ENCODE data around the gene SHLD1.
"Not testable (repeated sequence)": the region's sequence is repeated elsewhere in the genome, so short reads cannot be mapped to it uniquely, and the experiment has no call there.

Gene SHLD1

DNA sequence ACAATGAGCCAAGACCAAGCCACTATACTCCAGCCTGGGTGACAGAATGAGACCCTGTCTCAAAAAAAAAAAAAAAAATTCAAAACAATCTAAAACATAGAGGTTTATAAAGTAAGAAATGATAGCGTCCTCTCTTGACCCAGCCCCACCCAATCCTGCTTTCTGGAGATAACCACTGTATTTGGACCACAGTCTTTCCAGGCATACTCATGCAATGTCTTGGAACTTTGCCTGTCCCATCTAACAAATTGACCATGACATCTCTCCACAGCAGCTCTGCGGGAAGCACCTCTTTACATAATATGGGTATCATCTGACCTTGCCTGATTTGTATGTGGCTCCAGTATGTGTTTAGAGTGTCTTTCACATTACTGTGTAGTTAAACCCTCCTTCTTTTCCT lies 9.1 kb upstream of the SHLD1 start:
- no peak overlapping the region for H3K4me3 ChIP-seq (ENCODE audit: low read length)
- H3K9ac ChIP-seq (ENCODE audit: low read length), result no peak overlapping the region
- H3K4me1 ChIP-seq (ENCODE audit: control insufficient read depth, insufficient read depth, low read length), result peaks cover 28% of the 10 kb centered on the region
- no peaks in the 10 kb centered on the region for H3K36me3 ChIP-seq (ENCODE audit: control insufficient read depth, insufficient read depth, low read length)
- H3K27me3 ChIP-seq (ENCODE audit: control insufficient read depth, insufficient read depth, low read length), result no peaks in the 10 kb centered on the region
- H3K9me3 ChIP-seq (ENCODE audit: control insufficient read depth, low read length), result no peaks in the 10 kb centered on the region

DNA sequence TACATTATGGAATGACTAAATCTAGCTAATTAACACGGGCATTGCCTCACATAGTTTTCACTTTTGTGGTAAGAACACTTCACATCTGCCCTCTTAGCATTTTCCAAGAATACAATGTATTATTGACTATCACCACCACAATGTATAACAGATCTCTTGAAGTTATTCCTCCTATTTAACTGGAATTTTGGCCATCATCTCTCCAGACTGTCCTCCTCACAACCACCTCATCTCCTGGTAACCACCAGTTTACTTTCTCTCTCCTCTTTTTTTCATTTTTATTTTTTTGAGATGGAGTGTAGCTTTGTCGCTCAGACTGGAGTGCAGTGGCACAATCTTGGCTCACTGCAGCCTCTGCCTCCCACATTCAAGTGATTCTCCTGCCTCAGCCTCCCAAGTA lies 8.2 kb upstream of the SHLD1 start:
- Histone ChIP-seq H3K9ac (ENCODE audit: low read length) (no peak overlapping the region), H3K4me3 (ENCODE audit: low read length) (no peak overlapping the region), H3K36me3 (ENCODE audit: control insufficient read depth, insufficient read depth, low read length) (no peaks in the 10 kb centered on the region), H3K27me3 (ENCODE audit: control insufficient read depth, insufficient read depth, low read length) (no peaks in the 10 kb centered on the region), H3K9me3 (ENCODE audit: control insufficient read depth, low read length) (no peaks in the 10 kb centered on the region), H3K4me1 (ENCODE audit: control insufficient read depth, insufficient read depth, low read length) (peaks cover 29% of the 10 kb centered on the region)

DNA sequence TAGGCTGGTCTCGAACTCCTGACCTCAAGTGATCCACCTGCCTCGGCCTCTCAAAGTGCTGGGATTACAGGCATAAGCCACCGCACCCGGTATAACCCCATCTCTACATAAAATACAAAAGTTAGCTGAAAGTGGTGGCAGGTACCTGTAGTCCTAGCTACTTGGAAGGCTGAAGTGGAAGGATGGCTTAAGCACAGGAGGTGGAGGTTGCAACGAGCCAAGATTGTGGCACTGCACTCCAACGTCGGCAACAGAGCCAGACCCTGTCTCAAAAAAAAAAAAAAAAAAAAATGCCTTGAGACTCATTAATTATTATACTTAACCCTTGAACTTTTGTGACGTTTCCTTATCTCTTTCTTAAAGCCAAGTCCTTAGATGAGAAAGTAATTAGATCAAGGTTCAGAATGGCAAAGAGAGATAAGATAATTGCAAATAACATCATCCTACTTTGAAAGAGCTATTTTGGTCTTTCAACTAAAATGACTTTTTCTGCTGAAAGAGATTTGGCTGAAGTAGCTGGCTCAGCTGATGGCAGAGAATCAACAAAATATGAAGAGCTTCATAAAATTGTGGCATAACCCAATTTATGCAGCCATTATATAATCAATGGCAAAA lies 4.7 kb upstream of the SHLD1 start:
- H3K4me3 ChIP-seq (ENCODE audit: low read length), result no peak overlapping the region
- no peaks in the 10 kb centered on the region for H3K36me3 ChIP-seq (ENCODE audit: control insufficient read depth, insufficient read depth, low read length)
- H3K9ac ChIP-seq (ENCODE audit: low read length), result no peak overlapping the region
- no peaks in the 10 kb centered on the region for H3K9me3 ChIP-seq (ENCODE audit: control insufficient read depth, low read length)
- H3K4me1 ChIP-seq (ENCODE audit: control insufficient read depth, insufficient read depth, low read length), result peaks cover 19% of the 10 kb centered on the region
- no peaks in the 10 kb centered on the region for H3K27me3 ChIP-seq (ENCODE audit: control insufficient read depth, insufficient read depth, low read length)

DNA sequence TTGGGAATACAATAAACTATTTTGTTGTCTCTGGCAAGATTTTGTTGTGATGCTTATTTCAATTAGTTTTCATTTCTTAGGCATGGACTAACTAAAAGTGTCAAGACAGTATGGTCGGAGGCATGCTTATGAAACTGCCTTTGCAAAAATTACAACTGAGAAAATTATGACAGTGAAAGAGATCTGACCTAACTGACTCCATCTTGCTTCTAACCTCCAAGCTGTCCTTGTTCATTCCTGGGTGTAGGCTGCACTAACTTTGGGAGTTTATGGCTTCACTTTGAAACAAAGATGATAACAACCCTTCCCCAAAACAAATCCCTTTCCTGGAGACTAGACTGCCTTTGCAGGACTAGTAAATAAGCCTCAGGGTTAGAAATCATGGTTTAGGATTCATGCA lies 4.1 kb upstream of the SHLD1 start:
- H3K27me3 ChIP-seq (ENCODE audit: control insufficient read depth, insufficient read depth, low read length), result no peaks in the 10 kb centered on the region
- no peaks in the 10 kb centered on the region for H3K36me3 ChIP-seq (ENCODE audit: control insufficient read depth, insufficient read depth, low read length)
- no peak overlapping the region for H3K4me3 ChIP-seq (ENCODE audit: low read length)
- peaks cover 23% of the 10 kb centered on the region for H3K4me1 ChIP-seq (ENCODE audit: control insufficient read depth, insufficient read depth, low read length)
- H3K9ac ChIP-seq (ENCODE audit: low read length), result no peak overlapping the region
- H3K9me3 ChIP-seq (ENCODE audit: control insufficient read depth, low read length), result no peaks in the 10 kb centered on the region

DNA sequence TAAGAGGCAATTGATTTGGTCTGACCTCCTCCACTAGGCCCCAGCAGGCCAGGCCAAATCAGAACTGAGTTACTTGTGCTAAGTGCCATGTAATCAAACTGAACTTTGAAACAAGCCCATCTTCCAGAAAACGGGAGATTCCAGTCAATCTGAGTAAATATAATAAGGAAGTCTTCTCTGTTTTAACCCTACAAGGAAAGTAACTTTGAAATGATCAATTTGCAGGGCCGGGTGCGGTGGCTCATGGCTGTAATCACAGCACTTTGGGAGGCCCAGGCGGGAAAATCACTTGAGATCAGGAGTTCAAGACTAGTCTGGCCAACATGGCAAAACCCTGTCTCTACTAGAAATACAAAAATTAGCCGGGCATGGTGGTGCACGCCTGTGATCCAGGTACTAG lies 2.0 kb upstream of the SHLD1 start:
- Histone ChIP-seq H3K36me3 (ENCODE audit: control insufficient read depth, insufficient read depth, low read length) (no peaks in the 10 kb centered on the region), H3K4me1 (ENCODE audit: control insufficient read depth, insufficient read depth, low read length) (peaks cover 35% of the 10 kb centered on the region), H3K9ac (ENCODE audit: low read length) (no peak overlapping the region), H3K27me3 (ENCODE audit: control insufficient read depth, insufficient read depth, low read length) (no peaks in the 10 kb centered on the region), H3K4me3 (ENCODE audit: low read length) (no peak overlapping the region), H3K9me3 (ENCODE audit: control insufficient read depth, low read length) (no peaks in the 10 kb centered on the region)

DNA sequence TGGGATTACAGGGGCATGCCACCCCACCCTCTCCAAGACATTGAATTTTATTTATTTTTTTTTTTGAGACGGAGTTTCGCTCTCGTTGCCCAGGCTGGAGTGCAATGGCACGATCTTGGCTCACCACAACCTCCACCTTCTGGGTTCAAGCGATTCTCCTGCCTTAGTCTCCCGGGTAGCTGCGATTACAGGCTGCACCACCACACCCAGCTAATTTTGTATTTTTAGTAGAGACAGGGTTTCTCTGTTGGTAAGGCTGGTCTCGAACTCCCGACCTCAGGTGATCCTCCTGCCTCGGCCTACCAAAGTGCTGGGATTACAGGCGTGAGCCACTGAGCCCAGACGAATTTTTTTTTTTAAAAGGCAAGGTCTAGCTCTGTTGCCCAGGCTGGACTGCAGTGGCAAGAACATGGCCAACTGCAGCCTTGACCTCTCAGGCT lies 669 bp upstream of the SHLD1 start:
- H3K9ac ChIP-seq (ENCODE audit: low read length); H3K27me3 ChIP-seq (ENCODE audit: control insufficient read depth, insufficient read depth, low read length); H3K9me3 ChIP-seq (ENCODE audit: control insufficient read depth, low read length); H3K36me3 ChIP-seq (ENCODE audit: control insufficient read depth, insufficient read depth, low read length); H3K4me3 ChIP-seq (ENCODE audit: low read length): not testable (repeated sequence)
- H3K4me1 ChIP-seq (ENCODE audit: control insufficient read depth, insufficient read depth, low read length), result peaks cover 35% of the 10 kb centered on the region

DNA sequence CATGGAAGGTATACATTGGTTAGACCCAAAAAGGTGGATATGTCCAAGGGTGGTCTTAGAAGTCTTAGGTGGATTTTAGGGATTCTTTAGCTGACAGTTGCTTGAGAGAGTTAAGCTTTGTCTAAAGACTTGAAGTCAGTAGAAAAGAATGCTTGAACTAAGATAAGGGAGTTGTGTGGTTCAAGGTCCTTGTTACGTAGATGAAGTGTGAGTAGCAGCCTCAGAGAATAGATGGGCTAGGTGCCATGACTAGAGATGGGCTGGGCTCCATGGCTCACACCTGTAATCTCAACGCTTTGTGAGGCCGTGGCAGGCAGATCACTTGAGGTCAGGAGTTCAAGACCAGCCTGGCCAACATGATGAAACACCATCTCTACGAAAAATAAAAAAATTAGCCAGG lies 1.7 kb downstream of the SHLD1 start:
- no peaks in the 10 kb centered on the region for H3K36me3 ChIP-seq (ENCODE audit: control insufficient read depth, insufficient read depth, low read length)
- H3K27me3 ChIP-seq (ENCODE audit: control insufficient read depth, insufficient read depth, low read length), result no peaks in the 10 kb centered on the region
- no peak overlapping the region for H3K9ac ChIP-seq (ENCODE audit: low read length)
- peaks cover 23% of the 10 kb centered on the region for H3K4me1 ChIP-seq (ENCODE audit: control insufficient read depth, insufficient read depth, low read length)
- no peak overlapping the region for H3K4me3 ChIP-seq (ENCODE audit: low read length)
- H3K9me3 ChIP-seq (ENCODE audit: control insufficient read depth, low read length), result no peaks in the 10 kb centered on the region

DNA sequence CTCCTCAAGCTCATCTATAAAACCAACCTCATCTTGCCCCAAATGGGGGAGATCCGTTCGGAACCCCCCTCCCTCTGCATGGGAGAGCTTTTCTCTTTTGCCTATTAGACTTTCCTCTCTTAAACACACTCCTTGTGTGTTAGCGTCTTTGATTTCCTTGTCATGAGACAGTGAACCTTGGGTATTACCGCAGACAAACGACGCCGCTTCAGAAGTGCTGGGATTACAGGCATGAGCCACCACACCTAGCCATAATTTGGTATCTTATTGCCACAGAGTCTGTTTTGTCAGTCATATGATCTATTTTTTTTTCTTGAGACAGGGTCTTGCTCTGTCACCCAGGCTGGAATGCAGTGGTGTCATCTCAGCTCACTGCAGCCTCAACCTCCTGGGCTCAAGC lies 3.6 kb downstream of the SHLD1 start:
- Histone ChIP-seq H3K4me3 (ENCODE audit: low read length) (no peak overlapping the region), H3K36me3 (ENCODE audit: control insufficient read depth, insufficient read depth, low read length) (no peaks in the 10 kb centered on the region), H3K9me3 (ENCODE audit: control insufficient read depth, low read length) (no peaks in the 10 kb centered on the region), H3K9ac (ENCODE audit: low read length) (no peak overlapping the region), H3K4me1 (ENCODE audit: control insufficient read depth, insufficient read depth, low read length) (peaks cover 20% of the 10 kb centered on the region), H3K27me3 (ENCODE audit: control insufficient read depth, insufficient read depth, low read length) (no peaks in the 10 kb centered on the region)

DNA sequence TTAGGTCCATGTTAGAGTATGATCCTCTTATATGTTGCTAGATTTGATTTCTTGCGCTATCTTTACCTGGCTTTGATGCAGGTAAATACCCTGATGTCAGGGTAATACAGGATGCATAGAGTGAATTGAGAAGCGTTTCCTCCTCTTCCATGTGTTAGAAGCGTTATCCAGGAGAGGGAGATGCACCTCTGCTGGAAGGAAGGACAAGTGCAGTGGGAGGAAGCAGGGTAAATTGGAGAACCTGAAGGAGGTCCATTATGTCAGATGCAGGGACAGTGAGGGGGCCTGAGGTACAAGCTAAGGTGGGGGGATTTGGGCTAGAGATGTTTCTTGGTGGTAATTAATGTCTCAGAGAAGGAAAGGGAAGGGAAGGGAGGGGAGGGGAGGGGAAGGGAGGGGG lies 7.7 kb downstream of the SHLD1 start:
- no peaks in the 10 kb centered on the region for H3K4me1 ChIP-seq (ENCODE audit: control insufficient read depth, insufficient read depth, low read length)
- H3K4me3 ChIP-seq (ENCODE audit: low read length), result no peak overlapping the region
- no peak overlapping the region for H3K9ac ChIP-seq (ENCODE audit: low read length)
- no peaks in the 10 kb centered on the region for H3K9me3 ChIP-seq (ENCODE audit: control insufficient read depth, low read length)
- no peaks in the 10 kb centered on the region for H3K27me3 ChIP-seq (ENCODE audit: control insufficient read depth, insufficient read depth, low read length)
- no peaks in the 10 kb centered on the region for H3K36me3 ChIP-seq (ENCODE audit: control insufficient read depth, insufficient read depth, low read length)

DNA sequence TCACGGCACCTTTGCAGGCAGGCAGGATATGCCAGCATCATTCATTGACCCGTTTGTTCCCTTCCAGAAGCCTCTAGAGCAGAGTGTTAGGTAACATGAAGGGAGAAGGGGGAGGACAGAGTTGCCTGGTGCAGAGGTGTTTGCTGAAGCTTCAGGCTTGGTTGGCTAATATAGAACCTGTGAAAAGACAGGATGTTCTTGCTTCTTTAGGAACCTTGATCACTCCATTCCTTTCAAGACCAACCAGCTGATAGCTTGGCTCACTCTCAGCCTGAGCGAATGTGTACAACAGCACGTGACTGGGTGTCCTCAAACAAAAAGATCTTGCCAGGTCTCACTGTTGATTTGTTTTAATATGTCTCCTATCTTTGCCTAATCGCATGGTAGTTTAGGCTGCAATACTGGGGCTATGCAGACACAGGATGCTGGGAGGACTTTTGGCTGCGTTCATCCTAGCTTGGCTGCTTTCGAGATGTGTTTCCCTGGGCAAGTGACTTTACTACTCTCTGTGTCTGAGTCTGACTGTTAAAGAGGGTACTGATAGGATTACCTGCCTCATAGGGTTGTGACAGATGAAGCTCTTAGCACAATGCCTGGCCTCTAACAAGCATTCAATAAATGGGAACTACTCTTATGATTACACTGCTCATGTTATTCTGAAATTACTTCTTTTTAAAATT lies 16.0 kb downstream of the SHLD1 start:
- no peaks in the 10 kb centered on the region for H3K27me3 ChIP-seq (ENCODE audit: control insufficient read depth, insufficient read depth, low read length)
- H3K4me1 ChIP-seq (ENCODE audit: control insufficient read depth, insufficient read depth, low read length), result peaks cover 5% of the 10 kb centered on the region
- no peaks in the 10 kb centered on the region for H3K9me3 ChIP-seq (ENCODE audit: control insufficient read depth, low read length)
- H3K36me3 ChIP-seq (ENCODE audit: control insufficient read depth, insufficient read depth, low read length), result no peaks in the 10 kb centered on the region
- H3K9ac ChIP-seq (ENCODE audit: low read length), result no peak overlapping the region
- no peak overlapping the region for H3K4me3 ChIP-seq (ENCODE audit: low read length)

DNA sequence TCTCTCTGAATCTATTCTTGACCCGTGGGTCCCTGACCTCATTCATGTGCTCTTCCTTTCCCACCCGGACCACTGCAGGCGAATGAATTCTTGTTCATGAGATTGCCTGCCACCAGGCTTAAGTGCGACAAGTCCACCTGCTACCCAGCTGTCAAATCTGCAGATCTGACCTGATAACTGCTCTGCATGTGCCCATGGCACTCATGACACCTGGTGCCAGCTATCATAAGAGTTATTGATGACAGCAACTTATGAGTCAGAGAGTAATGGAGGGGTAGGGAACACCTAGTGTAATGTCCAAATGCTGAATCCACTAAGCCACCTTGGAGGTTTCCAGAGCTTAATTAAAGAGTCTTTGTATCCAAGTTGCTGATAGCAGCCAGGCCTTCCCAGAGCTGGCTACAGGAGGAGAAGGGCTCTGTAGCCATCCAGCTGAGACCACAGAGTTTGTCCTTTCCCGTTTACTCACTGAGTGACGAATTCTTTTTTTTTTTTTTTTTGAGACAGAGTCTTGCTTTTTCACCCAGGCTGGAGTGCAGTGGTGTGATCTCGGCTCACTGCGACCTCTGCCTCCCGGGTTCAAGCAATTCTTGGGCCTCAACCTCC lies 17.4 kb downstream of the SHLD1 start:
- Histone ChIP-seq H3K36me3 (ENCODE audit: control insufficient read depth, insufficient read depth, low read length) (no peaks in the 10 kb centered on the region), H3K9me3 (ENCODE audit: control insufficient read depth, low read length) (no peaks in the 10 kb centered on the region), H3K27me3 (ENCODE audit: control insufficient read depth, insufficient read depth, low read length) (no peaks in the 10 kb centered on the region), H3K4me3 (ENCODE audit: low read length) (no peak overlapping the region), H3K4me1 (ENCODE audit: control insufficient read depth, insufficient read depth, low read length) (peaks cover 5% of the 10 kb centered on the region), H3K9ac (ENCODE audit: low read length) (no peak overlapping the region)

DNA sequence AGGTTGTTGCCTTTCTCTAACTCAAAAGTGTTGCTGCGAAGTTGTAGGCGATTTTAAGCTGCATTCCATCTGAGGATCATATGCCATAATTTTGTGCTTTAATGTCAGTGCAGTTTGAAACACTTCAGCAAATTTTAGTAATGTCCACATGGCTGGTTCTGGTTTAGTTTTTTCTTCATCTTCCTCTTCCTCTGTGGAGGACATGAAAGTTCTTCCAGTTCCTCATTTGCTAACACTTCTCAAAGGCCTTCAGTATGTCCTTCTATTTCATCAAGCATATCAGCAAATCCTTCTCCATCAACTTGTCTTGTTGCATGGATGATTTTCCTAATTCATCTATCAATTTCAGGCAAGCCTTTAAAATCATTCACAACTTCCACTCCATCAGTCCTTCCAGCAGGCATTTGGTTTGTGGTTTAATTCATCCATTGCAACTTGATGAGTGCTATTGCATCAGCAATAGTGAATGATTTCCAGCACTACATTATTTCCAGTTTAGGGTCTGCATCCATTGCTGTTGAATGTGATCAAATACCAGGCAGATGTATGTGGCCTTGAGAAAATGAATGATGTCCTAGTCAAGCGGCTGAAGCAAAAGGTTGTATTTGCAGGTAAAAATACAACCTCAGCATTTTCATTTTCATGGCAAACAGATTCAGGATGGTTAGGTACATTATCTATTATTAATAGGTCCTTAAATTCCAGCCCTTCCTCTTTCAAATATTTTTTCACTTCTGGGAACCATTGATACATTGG lies 20.2 kb downstream of the SHLD1 start:
- Histone ChIP-seq H3K27me3 (ENCODE audit: control insufficient read depth, insufficient read depth, low read length) (no peaks in the 10 kb centered on the region), H3K4me1 (ENCODE audit: control insufficient read depth, insufficient read depth, low read length) (no peaks in the 10 kb centered on the region), H3K4me3 (ENCODE audit: low read length) (no peak overlapping the region), H3K9ac (ENCODE audit: low read length) (no peak overlapping the region), H3K36me3 (ENCODE audit: control insufficient read depth, insufficient read depth, low read length) (no peaks in the 10 kb centered on the region), H3K9me3 (ENCODE audit: control insufficient read depth, low read length) (no peaks in the 10 kb centered on the region)

Measured in mucosa of stomach (tissue), 1 donor.